SK-N-SH (cell line): Measurements from ENCODE around the gene DUSP5. TPM values are rescaled to one million over a fixed set of nuclear protein-coding genes. Genes with fewer than 3 reads are reported as not detected.
A peak's percentile ranks its signal among the peaks of the same experiment; 100 is the strongest.

Source experiments
- CTCF ChIA-PET: fragments of 300-600, 350-600 bp; formaldehyde crosslinking; extraction: SDS; loops from one replicate; lab custom pipeline; 2021; lab: Yijun Ruan, JAX
- POLR2A ChIA-PET: fragments of 350-600 bp; sonication (Branson Sonifier 250); formaldehyde crosslinking; extraction: SDS; loops from one replicate; lab custom pipeline; 2020; ENCODE audit warnings: antibody characterized with exemption, inconsistent platforms; lab: Yijun Ruan, JAX
- DNase-seq: peaks from one replicate; pipeline ENCODE4 v3.0.0; 2012
- H2AFZ ChIP-seq: fragments of 200-600 bp; sonication (generic); 2 replicates; pipeline ENCODE4 v1.8.1; 2016; ENCODE audit warnings: antibody characterized with exemption, mild to moderate bottlenecking, low read depth
- H3F3A ChIP-seq: fragments of 200-600 bp; sonication (generic); replicated peaks from 2 replicates; pipeline ENCODE3; 2016; ENCODE audit warnings: antibody characterized with exemption, mild to moderate bottlenecking; ENCODE audit not compliant: insufficient read depth
- H3K27ac ChIP-seq, 2 experiments: fragments of 200-500 bp in 1 of 2; fragments of 200-600 bp in 1 of 2; sonication (Bioruptor generic) in 1 of 2; sonication (generic), shearing (Covaris generic) in 1 of 2; 2 replicates each; pipeline versions ENCODE4 v1.5.1 to v1.6.1; 2014 to 2016; ENCODE audit warnings: low read depth in 2 of 2, inconsistent platforms in 1 of 2, low read length in 1 of 2, mild to moderate bottlenecking in 1 of 2, mixed read lengths in 1 of 2
- H3K27me3 ChIP-seq: fragments of 200-600 bp; sonication (generic), shearing (Covaris generic); 2 replicates; pipeline ENCODE4 v1.6.1; 2016; ENCODE audit warnings: mixed run types; ENCODE audit not compliant: insufficient read depth
- H3K36me3 ChIP-seq, 2 experiments: fragments of 200-500 bp in 1 of 2; fragments of 200-600 bp in 1 of 2; sonication (Bioruptor generic) in 1 of 2; sonication (generic) in 1 of 2; replicated peaks in 1 of 2; 2 replicates each; pipeline versions ENCODE3 to v1.5.1; 2014 to 2016; ENCODE audit warnings: low read length in 1 of 2, mild to moderate bottlenecking in 1 of 2; ENCODE audit not compliant: insufficient read depth in 2 of 2, control insufficient read depth in 1 of 2
- H3K4me1 ChIP-seq, 2 experiments: fragments of 200-500 bp in 1 of 2; fragments of 200-600 bp in 1 of 2; sonication (Bioruptor generic) in 1 of 2; sonication (generic), shearing (Covaris generic) in 1 of 2; 2 replicates each; pipeline versions ENCODE4 v1.5.1 to v1.6.1; 2014 to 2016; ENCODE audit warnings: low read depth in 1 of 2, low read length in 1 of 2, mixed run types in 1 of 2; ENCODE audit not compliant: insufficient read depth in 2 of 2, control insufficient read depth in 1 of 2
- H3K4me2 ChIP-seq: fragments of 200-600 bp; sonication (generic), shearing (Covaris generic); 2 replicates; pipeline ENCODE4 v1.6.1; 2017; ENCODE audit warnings: mixed run types
- H3K4me3 ChIP-seq, 2 experiments: fragments of 200-500 bp in 1 of 2; fragments of 200-600 bp in 1 of 2; sonication (Bioruptor generic) in 1 of 2; sonication (generic), shearing (Covaris generic) in 1 of 2; 2 replicates each; pipeline versions ENCODE4 v1.5.1 to v1.8.1; 2014 to 2016; ENCODE audit warnings: low read depth in 2 of 2, inconsistent platforms in 1 of 2, low read length in 1 of 2, mild to moderate bottlenecking in 1 of 2, mixed read lengths in 1 of 2, moderate library complexity in 1 of 2
- H3K79me2 ChIP-seq: fragments of 200-600 bp; sonication (generic); 2 replicates; pipeline ENCODE4 v1.8.1; 2017; ENCODE audit warnings: mild to moderate bottlenecking; ENCODE audit not compliant: insufficient read depth
- H3K9ac ChIP-seq: fragments of 200-600 bp; sonication (generic); 2 replicates; pipeline ENCODE4 v1.6.1; 2017; ENCODE audit warnings: mixed run types
- H3K9me2 ChIP-seq: fragments of 200-600 bp; sonication (generic); 2 replicates; pipeline ENCODE4 v1.6.1; 2017; ENCODE audit warnings: mixed run types
- H3K9me3 ChIP-seq: fragments of 200-600 bp; sonication (generic); 2 replicates; pipeline ENCODE4 v1.6.1; 2017; ENCODE audit warnings: mixed run types, mild to moderate bottlenecking, moderate library complexity
- H4K20me1 ChIP-seq: fragments of 200-600 bp; sonication (generic); 2 replicates; pipeline ENCODE4 v1.6.1; 2017; ENCODE audit warnings: mild to moderate bottlenecking, mixed run types; ENCODE audit not compliant: insufficient read depth
- CHD2 ChIP-seq: fragments of 150-350 bp; IDR thresholded peaks from 2 replicates; pipeline ENCODE4 v1.6.1; 2018; ENCODE audit warnings: low read length; ENCODE audit not compliant: partially characterized antibody
- EP300 ChIP-seq, 2 experiments: IDR thresholded peaks; 2 replicates each; pipeline versions ENCODE4 v1.4.0 to v1.6.1; 2012; ENCODE audit warnings: borderline replicate concordance in 1 of 2, low read depth in 1 of 2, low read length in 1 of 2
- FOSL2 ChIP-seq: IDR thresholded peaks from 2 replicates; pipeline ENCODE4 v1.4.0; 2012; ENCODE audit warnings: low read depth, mild to moderate bottlenecking, moderate library complexity, borderline replicate concordance
- JUND ChIP-seq: IDR thresholded peaks from 2 replicates; pipeline ENCODE4 v1.4.0; 2012
- MEF2A ChIP-seq: IDR thresholded peaks from 2 replicates; pipeline ENCODE4 v1.4.0; 2012; ENCODE audit warnings: low read depth, borderline replicate concordance
- MXI1 ChIP-seq: IDR thresholded peaks from 2 replicates; pipeline ENCODE4 v1.6.1; 2012; ENCODE audit warnings: mild to moderate bottlenecking, low read depth, low read length, improper control_type of control experiment
- NFIC ChIP-seq: IDR thresholded peaks from 2 replicates; pipeline ENCODE4 v1.4.0; 2012; ENCODE audit warnings: borderline replicate concordance
- RAD21 ChIP-seq: IDR thresholded peaks from 2 replicates; pipeline ENCODE4 v1.6.1; 2012; ENCODE audit warnings: mild to moderate bottlenecking, low read length
- RCOR1 ChIP-seq: fragments of 150-350 bp; IDR thresholded peaks from 2 replicates; pipeline ENCODE4 v1.6.1; 2017; ENCODE audit warnings: antibody characterized with exemption, low read length
- RFX5 ChIP-seq: IDR thresholded peaks from 2 replicates; pipeline ENCODE4 v1.6.1; 2012; ENCODE audit warnings: mild to moderate bottlenecking, improper control_type of control experiment, low read length
- RXRA ChIP-seq: IDR thresholded peaks from 2 replicates; pipeline ENCODE4 v1.4.0; 2012; ENCODE audit warnings: low read depth, mild to moderate bottlenecking, borderline replicate concordance
- SIN3A ChIP-seq: IDR thresholded peaks from 2 replicates; pipeline ENCODE4 v1.6.1; 2012; ENCODE audit warnings: low read depth, mild to moderate bottlenecking, low read length, moderate library complexity, borderline replicate concordance
- SMC3 ChIP-seq: IDR thresholded peaks from 2 replicates; pipeline ENCODE4 v1.6.1; 2012; ENCODE audit warnings: low read depth, low read length, improper control_type of control experiment
- TAF1 ChIP-seq: IDR thresholded peaks from 2 replicates; pipeline ENCODE4 v1.6.1; 2012; ENCODE audit warnings: low read depth, mild to moderate bottlenecking, low read length, moderate library complexity, borderline replicate concordance
- TCF12 ChIP-seq: IDR thresholded peaks from 2 replicates; pipeline ENCODE4 v1.4.0; 2012
- TEAD4 ChIP-seq: IDR thresholded peaks from 2 replicates; pipeline ENCODE4 v1.4.0; 2012; ENCODE audit warnings: mild to moderate bottlenecking, borderline replicate concordance; ENCODE audit not compliant: insufficient read depth
- YY1 ChIP-seq: IDR thresholded peaks from 2 replicates; pipeline ENCODE4 v1.4.0; 2012; ENCODE audit warnings: low read depth, mild to moderate bottlenecking
- WGBS: methylation state at CpG from one replicate; pipeline ENCODE4 v1.1.6; 2017; ENCODE audit warnings: low lambda C conversion rate; 5-methylcytosine and 5-hydroxymethylcytosine counted together
- polyA plus RNA-seq, 3 experiments: library from polyadenylated mRNA; depleted of rRNA; stranded (reverse); fragments of >200 nt; gene quantifications; 2 replicates each; pipeline ENCODE4 v1.2.3, GENCODE V29; 2012
- TF ChIP-seq, protein P1 (sequence below): IDR thresholded peaks from 2 replicates; pipeline ENCODE4 v1.4.0; 2012; ENCODE audit warnings: low read depth, borderline replicate concordance
- TF ChIP-seq, protein P2 (sequence below): IDR thresholded peaks from 2 replicates; pipeline ENCODE4; 2012
- TF ChIP-seq, protein P3 (sequence below): IDR thresholded peaks from 2 replicates; pipeline ENCODE4 v1.4.0; 2012; ENCODE audit warnings: low read depth, borderline replicate concordance
- TF ChIP-seq, protein P4 (sequence below): IDR thresholded peaks from 2 replicates; pipeline ENCODE4 v1.4.0; 2012; ENCODE audit warnings: low read depth

DUSP5 gene
- polyA plus RNA-seq, 1 of the 3 experiments (the other 2 are of a cell fraction), result 52.0 TPM

DNA sequence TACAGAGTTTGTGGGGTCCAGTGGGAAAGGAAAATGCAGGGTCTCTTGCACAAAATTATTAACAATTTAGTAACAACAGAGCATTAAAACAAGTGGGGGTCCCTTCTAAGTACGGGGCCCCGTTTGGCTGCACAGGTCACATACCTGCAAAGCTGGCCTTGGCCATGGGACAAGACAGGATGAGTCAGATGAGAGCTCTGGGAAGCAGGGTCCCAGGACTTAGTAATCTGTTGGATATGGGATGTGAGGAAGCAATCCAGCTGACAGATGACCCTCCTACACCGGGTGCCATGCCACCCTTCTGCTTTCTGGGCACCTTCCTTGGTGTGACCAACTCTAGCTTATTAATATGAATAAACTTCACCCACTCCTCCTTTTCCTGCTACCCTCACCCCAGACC is 3.2 kb upstream of the DUSP5 start:
- Histone ChIP-seq H3K27ac (no peak overlapping the region), H2AFZ (no peak overlapping the region), H3K9me3 (no peaks in the 10 kb centered on the region), H3K36me3 (no peaks in the 10 kb centered on the region), H3K9ac (no peak overlapping the region), H3K4me3 (no peak overlapping the region), H3K4me2 (0 out of 2 replicates have a peak overlapping the region, but pooled peaks have one; percentile 20), H3K27me3 (no peaks in the 10 kb centered on the region), H3F3A (peaks cover 26% of the 10 kb centered on the region), H3K79me2 (peaks cover 42% of the 10 kb centered on the region), H3K4me1 (peaks cover 20 to 29% of the 10 kb centered on the region in 2 experiments; a peak in 2 of 4 replicates), H3K9me2 (no peaks in the 10 kb centered on the region), H4K20me1 (peaks cover 12% of the 10 kb centered on the region; the same call in 1 of the 2 replicates)
- no peak for DNase-seq
- ChIA-PET POLR2A (no interaction called here), CTCF (interaction anchor here (0.9 to 1.1 kb wide), 2 partner anchors 33 to 52 kb away, joined by 3 to 5 read pairs; no protein-coding TSS in a partner anchor)
- peak; percentile 18; the same call in 1 of the 2 replicates for TF ChIP-seq FOSL2
- TF ChIP-seq YY1, result no peak
- 74% methylated on average over 3 of the region's 3 CpGs for WGBS

DNA sequence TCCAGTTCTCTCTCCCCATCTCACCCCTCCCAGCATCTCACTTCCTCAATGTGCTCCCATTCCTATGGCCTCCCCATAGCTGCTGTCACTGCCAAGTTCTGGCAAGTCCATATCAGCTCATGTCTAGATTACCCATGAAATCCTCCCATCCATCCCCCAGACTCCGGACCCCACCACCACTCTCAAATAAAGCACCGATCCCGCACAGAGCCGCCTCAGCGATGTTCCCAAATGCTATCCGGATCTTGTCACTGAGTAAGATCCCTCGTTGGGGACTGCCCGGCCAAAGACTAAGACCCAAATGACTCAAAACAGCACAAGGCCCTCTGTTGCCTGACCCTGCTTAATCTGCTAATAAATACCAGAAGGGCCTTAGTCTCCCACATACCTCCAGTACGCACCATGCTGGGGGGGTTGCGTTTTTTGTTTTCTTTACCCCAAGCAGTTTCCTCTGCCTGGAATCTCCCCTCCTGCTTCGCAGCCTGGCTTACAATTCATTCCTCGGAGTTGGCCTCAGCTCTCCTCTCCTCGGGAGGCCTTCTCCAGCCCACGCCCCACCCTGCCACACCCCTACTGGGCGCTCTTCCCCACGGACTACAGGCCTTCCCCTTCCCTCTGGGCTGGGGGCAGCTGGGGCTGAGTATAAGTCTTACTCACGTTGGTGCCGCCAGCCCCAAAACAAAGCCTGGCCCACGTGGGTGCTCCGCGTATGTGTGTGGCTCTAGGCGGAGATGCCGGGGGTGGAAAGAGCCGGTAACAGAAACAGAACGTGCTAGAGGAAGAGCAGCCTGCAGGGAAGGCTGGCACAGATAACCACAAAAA is 1.8 kb upstream of the DUSP5 start:
- ChIA-PET POLR2A (interaction anchor here (1.3 kb wide), 1 partner anchor 33 kb away, joined by 3 read pairs; no protein-coding TSS in a partner anchor), CTCF (interaction anchor here (0.9 kb wide), 1 partner anchor 130 kb away, joined by 3 read pairs; no protein-coding TSS in a partner anchor)
- H3K36me3 ChIP-seq, result no peaks in the 10 kb centered on the region
- peak overlapping the region; percentile 92 to 93 for H3K27ac ChIP-seq
- H3K9ac ChIP-seq, result peak overlapping the region; percentile 96
- peaks cover 20% of the 10 kb centered on the region for H4K20me1 ChIP-seq
- peaks cover 51% of the 10 kb centered on the region for H3K79me2 ChIP-seq
- H3K4me1 ChIP-seq, result peaks cover 23 to 37% of the 10 kb centered on the region in 2 experiments; a peak in 2 of 4 replicates
- H3K9me2 ChIP-seq, result no peaks in the 10 kb centered on the region
- peak overlapping the region; percentile 94 for H3K4me2 ChIP-seq
- H3K27me3 ChIP-seq, result no peaks in the 10 kb centered on the region
- H3F3A ChIP-seq, result peaks cover 40% of the 10 kb centered on the region
- peak; percentile 71 for DNase-seq
- H3K9me3 ChIP-seq, result no peaks in the 10 kb centered on the region
- WGBS, result 28% methylated on average over 25 of the region's 25 CpGs
- H3K4me3 ChIP-seq, result peak overlapping the region; percentile 79 to 84
- peak overlapping the region; percentile 11; the same call in 1 of the 2 replicates for H2AFZ ChIP-seq
- no peak for TF ChIP-seq FOSL2
- TF ChIP-seq, protein P1, sequence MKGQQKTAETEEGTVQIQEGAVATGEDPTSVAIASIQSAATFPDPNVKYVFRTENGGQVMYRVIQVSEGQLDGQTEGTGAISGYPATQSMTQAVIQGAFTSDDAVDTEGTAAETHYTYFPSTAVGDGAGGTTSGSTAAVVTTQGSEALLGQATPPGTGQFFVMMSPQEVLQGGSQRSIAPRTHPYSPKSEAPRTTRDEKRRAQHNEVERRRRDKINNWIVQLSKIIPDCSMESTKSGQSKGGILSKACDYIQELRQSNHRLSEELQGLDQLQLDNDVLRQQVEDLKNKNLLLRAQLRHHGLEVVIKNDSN, result no peak
- TF ChIP-seq CHD2, result no peak
- TF ChIP-seq MEF2A, result no peak
- no peak for TF ChIP-seq TAF1
- TF ChIP-seq TCF12, result peak; percentile 86
- peak; percentile 62; the same call in 1 of the 2 replicates for TF ChIP-seq NFIC
- TF ChIP-seq TEAD4, result peak; percentile 71
- TF ChIP-seq, protein P2, sequence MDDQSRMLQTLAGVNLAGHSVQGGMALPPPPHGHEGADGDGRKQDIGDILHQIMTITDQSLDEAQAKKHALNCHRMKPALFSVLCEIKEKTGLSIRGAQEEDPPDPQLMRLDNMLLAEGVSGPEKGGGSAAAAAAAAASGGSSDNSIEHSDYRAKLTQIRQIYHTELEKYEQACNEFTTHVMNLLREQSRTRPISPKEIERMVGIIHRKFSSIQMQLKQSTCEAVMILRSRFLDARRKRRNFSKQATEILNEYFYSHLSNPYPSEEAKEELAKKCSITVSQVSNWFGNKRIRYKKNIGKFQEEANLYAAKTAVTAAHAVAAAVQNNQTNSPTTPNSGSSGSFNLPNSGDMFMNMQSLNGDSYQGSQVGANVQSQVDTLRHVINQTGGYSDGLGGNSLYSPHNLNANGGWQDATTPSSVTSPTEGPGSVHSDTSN, result peak; percentile 35
- TF ChIP-seq RFX5, result no peak
- TF ChIP-seq, protein P3, sequence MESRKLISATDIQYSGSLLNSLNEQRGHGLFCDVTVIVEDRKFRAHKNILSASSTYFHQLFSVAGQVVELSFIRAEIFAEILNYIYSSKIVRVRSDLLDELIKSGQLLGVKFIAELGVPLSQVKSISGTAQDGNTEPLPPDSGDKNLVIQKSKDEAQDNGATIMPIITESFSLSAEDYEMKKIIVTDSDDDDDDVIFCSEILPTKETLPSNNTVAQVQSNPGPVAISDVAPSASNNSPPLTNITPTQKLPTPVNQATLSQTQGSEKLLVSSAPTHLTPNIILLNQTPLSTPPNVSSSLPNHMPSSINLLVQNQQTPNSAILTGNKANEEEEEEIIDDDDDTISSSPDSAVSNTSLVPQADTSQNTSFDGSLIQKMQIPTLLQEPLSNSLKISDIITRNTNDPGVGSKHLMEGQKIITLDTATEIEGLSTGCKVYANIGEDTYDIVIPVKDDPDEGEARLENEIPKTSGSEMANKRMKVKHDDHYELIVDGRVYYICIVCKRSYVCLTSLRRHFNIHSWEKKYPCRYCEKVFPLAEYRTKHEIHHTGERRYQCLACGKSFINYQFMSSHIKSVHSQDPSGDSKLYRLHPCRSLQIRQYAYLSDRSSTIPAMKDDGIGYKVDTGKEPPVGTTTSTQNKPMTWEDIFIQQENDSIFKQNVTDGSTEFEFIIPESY, result 0 out of 2 replicates have a peak, but pooled peaks have one; percentile 23
- TF ChIP-seq JUND, result no peak
- no peak for TF ChIP-seq RAD21
- peak in 1 of 2 experiments; percentile 57; a peak in 1 of 4 replicates for TF ChIP-seq EP300 (IDR thresholded peaks at IDR 0.05; ENCODE audit: borderline replicate concordance in 1 of 2, low read depth in 1 of 2, low read length in 1 of 2)
- TF ChIP-seq SIN3A, result 0 out of 2 replicates have a peak, but pooled peaks have one; percentile 48
- peak; percentile 30; the same call in 1 of the 2 replicates for TF ChIP-seq RXRA
- peak; percentile 86; the same call in 1 of the 2 replicates for TF ChIP-seq MXI1
- TF ChIP-seq RCOR1, result no peak
- peak; percentile 0; the same call in 1 of the 2 replicates for TF ChIP-seq SMC3
- TF ChIP-seq, protein P4, sequence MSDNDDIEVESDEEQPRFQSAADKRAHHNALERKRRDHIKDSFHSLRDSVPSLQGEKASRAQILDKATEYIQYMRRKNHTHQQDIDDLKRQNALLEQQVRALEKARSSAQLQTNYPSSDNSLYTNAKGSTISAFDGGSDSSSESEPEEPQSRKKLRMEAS, result peak; percentile 90
